ENCODE results near the gene COL9A3.

COL9A3 gene

GRCh38 chr20:62816884-62817873 lies at the start of gene COL9A3:
Gene COL9A3, plus strand, starts transcription at chr20:62817050. Its CDS starts 15 bp downstream, at chr20:62817065.
- peaks cover 19% of the 10 kb centered on the region for H3K27me3 Mint-ChIP-seq (ENCODE audit: low read depth)
- no peaks in the 10 kb centered on the region for H3K9me3 Mint-ChIP-seq
- H3K4me3 Mint-ChIP-seq, result peak within 1 kb of the TSS; percentile 64 to 82 (median 81)
- no peaks in the 10 kb centered on the region for H3K36me3 Mint-ChIP-seq (ENCODE audit: low read depth)
- TF ChIP-seq CTCF (IDR thresholded peaks at IDR 0.05; ENCODE audit: unreplicated experiment in 3 of 3), result no peak
- H3K27ac Mint-ChIP-seq, result peak within 1 kb of the TSS in 2 of 3 experiments; percentile 67 to 79
- peaks cover 8% of the 10 kb centered on the region for H3K4me1 Mint-ChIP-seq

GRCh38 chr20:62768234-62768546 lies 48.7 kb upstream of the COL9A3 start:
- Mint-ChIP-seq H3K36me3 (ENCODE audit: low read depth) (no peaks in the 10 kb centered on the region), H3K9me3 (no peaks in the 10 kb centered on the region), H3K27ac (peak overlapping the region; percentile 59 to 82 (median 67)), H3K27me3 (ENCODE audit: low read depth) (peaks cover 21% of the 10 kb centered on the region), H3K4me1 (peaks cover 34% of the 10 kb centered on the region), H3K4me3 (no peak overlapping the region)
- no peak for TF ChIP-seq CTCF (IDR thresholded peaks at IDR 0.05; ENCODE audit: unreplicated experiment in 3 of 3)

- Mint-ChIP-seq H3K4me1 (peaks cover 38% of the 10 kb centered on the region), H3K27ac (peak overlapping the region; percentile 50 to 67 (median 59)), H3K9me3 (no peaks in the 10 kb centered on the region)
Observed at GRCh38 chr20:62768551-62769287, 48.1 kb upstream of the COL9A3 start.

GRCh38 chr20:62769346-62770071 lies 47.3 kb upstream of the COL9A3 start:
- no peak for TF ChIP-seq CTCF (IDR thresholded peaks at IDR 0.05; ENCODE audit: unreplicated experiment in 3 of 3)
- Mint-ChIP-seq H3K27me3 (ENCODE audit: low read depth) (peaks cover 26% of the 10 kb centered on the region), H3K4me1 (peaks cover 43% of the 10 kb centered on the region), H3K36me3 (ENCODE audit: low read depth) (no peaks in the 10 kb centered on the region), H3K4me3 (peak overlapping the region in 1 of 3 experiments; percentile 17), H3K27ac (peak overlapping the region in 2 of 3 experiments; percentile 50 to 67), H3K9me3 (no peaks in the 10 kb centered on the region)

More at GRCh38 chr20:62768551-62769287, 48.1 kb upstream of the COL9A3 start:
- H3K4me3 Mint-ChIP-seq, result peak overlapping the region in 1 of 3 experiments; percentile 17
- TF ChIP-seq CTCF (IDR thresholded peaks at IDR 0.05; ENCODE audit: unreplicated experiment in 3 of 3), result no peak
- peaks cover 26% of the 10 kb centered on the region for H3K27me3 Mint-ChIP-seq (ENCODE audit: low read depth)
- no peaks in the 10 kb centered on the region for H3K36me3 Mint-ChIP-seq (ENCODE audit: low read depth)

DNA sequence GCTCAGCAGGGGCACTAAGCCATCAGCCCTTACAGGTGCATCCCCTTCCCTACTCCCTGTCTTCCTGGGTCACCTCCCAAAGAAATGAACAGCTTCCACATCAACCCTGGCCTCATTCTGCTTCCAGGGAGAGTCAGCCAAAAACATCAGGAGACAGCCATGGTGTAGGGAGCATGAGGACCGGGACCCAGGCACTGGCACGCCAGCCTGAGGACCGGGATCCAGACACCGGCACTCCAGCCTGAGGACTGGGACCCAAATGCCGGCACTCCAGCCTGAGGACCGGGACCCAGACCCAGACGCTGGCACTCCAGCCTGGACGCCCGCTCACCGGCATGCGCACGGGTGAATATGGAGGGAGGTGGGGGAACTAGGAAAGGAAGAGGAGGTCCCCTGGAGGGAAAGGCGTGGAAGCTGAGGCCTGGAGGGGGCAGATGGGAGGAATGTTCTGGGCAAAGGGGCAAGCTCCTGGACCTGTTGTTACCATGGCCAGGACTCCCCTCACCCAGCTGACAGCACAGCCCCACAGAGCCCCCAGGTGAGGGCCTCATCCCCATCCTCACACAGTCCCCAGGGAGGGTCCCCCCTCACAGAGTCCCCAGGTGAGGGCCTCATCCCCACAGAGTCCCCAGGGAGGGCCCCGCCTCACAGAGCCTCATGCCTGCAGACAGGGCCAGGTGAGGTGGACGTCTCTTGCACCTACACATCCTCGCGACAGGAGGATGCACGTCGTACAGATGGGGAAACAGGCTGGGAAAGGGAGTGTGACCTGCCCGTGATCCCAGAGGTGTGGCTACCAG lies 46.5 kb upstream of the COL9A3 start:
- peaks cover 43% of the 10 kb centered on the region for H3K4me1 Mint-ChIP-seq
- peaks cover 26% of the 10 kb centered on the region for H3K27me3 Mint-ChIP-seq (ENCODE audit: low read depth)
- no peaks in the 10 kb centered on the region for H3K9me3 Mint-ChIP-seq
- no peak overlapping the region for H3K27ac Mint-ChIP-seq
- no peak for TF ChIP-seq CTCF (IDR thresholded peaks at IDR 0.05; ENCODE audit: unreplicated experiment in 3 of 3)
- no peaks in the 10 kb centered on the region for H3K36me3 Mint-ChIP-seq (ENCODE audit: low read depth)
- no peak overlapping the region for H3K4me3 Mint-ChIP-seq

Measured in nephron (organoid).